ENCODE results near the gene JAK1.
"Not testable (repeated sequence)": the region's sequence is repeated elsewhere in the genome, so short reads cannot be mapped to it uniquely, and the experiment has no call there.

JAK1 gene

GRCh38 chr1:64834734-64835133, 131.6 kb downstream of the JAK1 start:
- no peaks in the 10 kb centered on the region for H3K27me3 ChIP-seq (ENCODE audit: control insufficient read depth, insufficient read depth, low read length, poor library complexity, severe bottlenecking)
- H3K36me3 ChIP-seq (ENCODE audit: control insufficient read depth, insufficient read depth, low read length): peaks cover 4% of the 10 kb centered on the region
- peaks cover 12% of the 10 kb centered on the region for H3K4me1 ChIP-seq (ENCODE audit: control insufficient read depth, insufficient read depth, low read length)
- H3K27ac ChIP-seq (ENCODE audit: insufficient read depth, low read depth, low read length, poor library complexity, severe bottlenecking): no peak overlapping the region
- H3K9me3 ChIP-seq (ENCODE audit: control insufficient read depth, low read length): no peaks in the 10 kb centered on the region
- no peak overlapping the region for H3K4me3 ChIP-seq (ENCODE audit: insufficient read depth, low read depth, low read length)

- peaks cover 23% of the 10 kb centered on the region for H3K4me1 ChIP-seq (ENCODE audit: control insufficient read depth, insufficient read depth, low read length)
- H3K36me3 ChIP-seq (ENCODE audit: control insufficient read depth, insufficient read depth, low read length): peaks cover 4% of the 10 kb centered on the region
- peak overlapping the region; percentile 59 for H3K27ac ChIP-seq (ENCODE audit: insufficient read depth, low read depth, low read length, poor library complexity, severe bottlenecking)
- H3K9me3 ChIP-seq (ENCODE audit: control insufficient read depth, low read length): no peaks in the 10 kb centered on the region
- H3K27me3 ChIP-seq (ENCODE audit: control insufficient read depth, insufficient read depth, low read length, poor library complexity, severe bottlenecking): no peaks in the 10 kb centered on the region
- WGBS, 2 experiments: 88 to 93% methylated on average over 5 of the region's 5 CpGs
- H3K4me3 ChIP-seq (ENCODE audit: insufficient read depth, low read depth, low read length): no peak overlapping the region
Observed at GRCh38 chr1:64830030-64830651, 136.2 kb downstream of the JAK1 start.

- H3K27ac ChIP-seq (ENCODE audit: insufficient read depth, low read depth, low read length, poor library complexity, severe bottlenecking): peak overlapping the region; percentile 59
- peaks cover 23% of the 10 kb centered on the region for H3K4me1 ChIP-seq (ENCODE audit: control insufficient read depth, insufficient read depth, low read length)
- peaks cover 4% of the 10 kb centered on the region for H3K36me3 ChIP-seq (ENCODE audit: control insufficient read depth, insufficient read depth, low read length)
- 55% methylated on average over 8 of the region's 8 CpGs for WGBS, 2 experiments
- H3K27me3 ChIP-seq (ENCODE audit: control insufficient read depth, insufficient read depth, low read length, poor library complexity, severe bottlenecking): no peaks in the 10 kb centered on the region
- H3K4me3 ChIP-seq (ENCODE audit: insufficient read depth, low read depth, low read length): no peak overlapping the region
- H3K9me3 ChIP-seq (ENCODE audit: control insufficient read depth, low read length): no peaks in the 10 kb centered on the region
Observed at GRCh38 chr1:64829411-64830029, 136.8 kb downstream of the JAK1 start.

- WGBS, 2 experiments: 100% methylated on average over 1 of the region's 1 CpG; no CpG with 5 or more reads in 1 of the 2 experiments
- Histone ChIP-seq H3K36me3 (ENCODE audit: control insufficient read depth, insufficient read depth, low read length) (peaks cover 4% of the 10 kb centered on the region), H3K27me3 (ENCODE audit: control insufficient read depth, insufficient read depth, low read length, poor library complexity, severe bottlenecking) (no peaks in the 10 kb centered on the region), H3K4me3 (ENCODE audit: insufficient read depth, low read depth, low read length) (no peak overlapping the region), H3K4me1 (ENCODE audit: control insufficient read depth, insufficient read depth, low read length) (peaks cover 23% of the 10 kb centered on the region), H3K27ac (ENCODE audit: insufficient read depth, low read depth, low read length, poor library complexity, severe bottlenecking) (no peak overlapping the region), H3K9me3 (ENCODE audit: control insufficient read depth, low read length) (no peaks in the 10 kb centered on the region)
Observed at GRCh38 chr1:64828829-64829228, 137.5 kb downstream of the JAK1 start.

GRCh38 chr1:64826991-64827390, 139.4 kb downstream of the JAK1 start:
- WGBS, 2 experiments: 95 to 96% methylated on average over 5 of the region's 5 CpGs

GRCh38 chr1:64823691-64824476, 142.5 kb downstream of the JAK1 start:
- Histone ChIP-seq H3K27ac (ENCODE audit: insufficient read depth, low read depth, low read length, poor library complexity, severe bottlenecking) (no peak overlapping the region), H3K4me3 (ENCODE audit: insufficient read depth, low read depth, low read length) (no peak overlapping the region), H3K4me1 (ENCODE audit: control insufficient read depth, insufficient read depth, low read length) (peaks cover 3% of the 10 kb centered on the region), H3K36me3 (ENCODE audit: control insufficient read depth, insufficient read depth, low read length) (no peaks in the 10 kb centered on the region), H3K27me3 (ENCODE audit: control insufficient read depth, insufficient read depth, low read length, poor library complexity, severe bottlenecking) (no peaks in the 10 kb centered on the region), H3K9me3 (ENCODE audit: control insufficient read depth, low read length) (no peaks in the 10 kb centered on the region)
- 75% methylated on average over 8 of the region's 11 CpGs for WGBS, 2 experiments

More at GRCh38 chr1:64826991-64827390, 139.4 kb downstream of the JAK1 start:
- Histone ChIP-seq H3K4me1 (ENCODE audit: control insufficient read depth, insufficient read depth, low read length) (peaks cover 23% of the 10 kb centered on the region), H3K27ac (ENCODE audit: insufficient read depth, low read depth, low read length, poor library complexity, severe bottlenecking) (no peak overlapping the region), H3K36me3 (ENCODE audit: control insufficient read depth, insufficient read depth, low read length) (no peaks in the 10 kb centered on the region), H3K27me3 (ENCODE audit: control insufficient read depth, insufficient read depth, low read length, poor library complexity, severe bottlenecking) (no peaks in the 10 kb centered on the region), H3K4me3 (ENCODE audit: insufficient read depth, low read depth, low read length) (no peak overlapping the region), H3K9me3 (ENCODE audit: control insufficient read depth, low read length) (no peaks in the 10 kb centered on the region)

GRCh38 chr1:64822621-64823020, 143.7 kb downstream of the JAK1 start:
- 89% methylated on average over 1 of the region's 1 CpG; no CpG with 5 or more reads in 1 of the 2 experiments for WGBS, 2 experiments
- no peaks in the 10 kb centered on the region for H3K27me3 ChIP-seq (ENCODE audit: control insufficient read depth, insufficient read depth, low read length, poor library complexity, severe bottlenecking)
- no peaks in the 10 kb centered on the region for H3K4me1 ChIP-seq (ENCODE audit: control insufficient read depth, insufficient read depth, low read length)

GRCh38 chr1:64820572-64820971, 145.8 kb downstream of the JAK1 start:
- not testable (repeated sequence) for H3K27me3 ChIP-seq (ENCODE audit: control insufficient read depth, insufficient read depth, low read length, poor library complexity, severe bottlenecking); H3K4me1 ChIP-seq (ENCODE audit: control insufficient read depth, insufficient read depth, low read length); H3K36me3 ChIP-seq (ENCODE audit: control insufficient read depth, insufficient read depth, low read length); H3K27ac ChIP-seq (ENCODE audit: insufficient read depth, low read depth, low read length, poor library complexity, severe bottlenecking); H3K4me3 ChIP-seq (ENCODE audit: insufficient read depth, low read depth, low read length); H3K9me3 ChIP-seq (ENCODE audit: control insufficient read depth, low read length)
- 86 to 96% methylated on average over 3 of the region's 3 CpGs for WGBS, 2 experiments

More at GRCh38 chr1:64822621-64823020, 143.7 kb downstream of the JAK1 start:
- Histone ChIP-seq H3K36me3 (ENCODE audit: control insufficient read depth, insufficient read depth, low read length) (no peaks in the 10 kb centered on the region), H3K27ac (ENCODE audit: insufficient read depth, low read depth, low read length, poor library complexity, severe bottlenecking) (no peak overlapping the region), H3K4me3 (ENCODE audit: insufficient read depth, low read depth, low read length) (no peak overlapping the region), H3K9me3 (ENCODE audit: control insufficient read depth, low read length) (no peaks in the 10 kb centered on the region)

GRCh38 chr1:64817364-64817763, 149.0 kb downstream of the JAK1 start:
- H3K4me1 ChIP-seq (ENCODE audit: control insufficient read depth, insufficient read depth, low read length); H3K27me3 ChIP-seq (ENCODE audit: control insufficient read depth, insufficient read depth, low read length, poor library complexity, severe bottlenecking); H3K27ac ChIP-seq (ENCODE audit: insufficient read depth, low read depth, low read length, poor library complexity, severe bottlenecking); H3K36me3 ChIP-seq (ENCODE audit: control insufficient read depth, insufficient read depth, low read length); H3K9me3 ChIP-seq (ENCODE audit: control insufficient read depth, low read length); H3K4me3 ChIP-seq (ENCODE audit: insufficient read depth, low read depth, low read length): not testable (repeated sequence)
- 91 to 93% methylated on average over 3 to 5 of the region's 5 CpGs for WGBS, 2 experiments

GRCh38 chr1:64814427-64814826, 151.9 kb downstream of the JAK1 start:
- no peak overlapping the region for H3K27ac ChIP-seq (ENCODE audit: insufficient read depth, low read depth, low read length, poor library complexity, severe bottlenecking)
- no peaks in the 10 kb centered on the region for H3K4me1 ChIP-seq (ENCODE audit: control insufficient read depth, insufficient read depth, low read length)
- 100% methylated on average over 1 of the region's 1 CpG for WGBS, 2 experiments
- H3K4me3 ChIP-seq (ENCODE audit: insufficient read depth, low read depth, low read length): no peak overlapping the region
- no peaks in the 10 kb centered on the region for H3K27me3 ChIP-seq (ENCODE audit: control insufficient read depth, insufficient read depth, low read length, poor library complexity, severe bottlenecking)
- no peaks in the 10 kb centered on the region for H3K36me3 ChIP-seq (ENCODE audit: control insufficient read depth, insufficient read depth, low read length)
- no peaks in the 10 kb centered on the region for H3K9me3 ChIP-seq (ENCODE audit: control insufficient read depth, low read length)
